HepG2 (cell line): ENCODE results near the gene IL1RL1. TPM values are rescaled to one million over a fixed set of nuclear protein-coding genes. Genes with fewer than 3 reads are reported as not detected.

Experiments used
- ATAC-seq: fragments of 200-7000 bp; cut with Tn5 transposase; 3 replicates; pipeline ENCODE4 v1.9.1; 2020; ENCODE audit warnings: mild to moderate bottlenecking, moderate library complexity
- BruUV-seq: library from RNA; stranded (reverse); fragments of 400-500 nt; replicated peaks from 2 replicates; lab custom pipeline; 2021; lab: Mats Ljungman, UMichigan
- CTCF ChIA-PET: fragments of 300-600 bp; formaldehyde crosslinking; extraction: SDS; loops from one replicate; lab custom pipeline; 2021; ENCODE audit warnings: low total read pairs, inconsistent platforms, low intra/inter-chr PET ratio; lab: Yijun Ruan, JAX
- POLR2A ChIA-PET: fragments of 350-600 bp; sonication (Branson Sonifier 250); formaldehyde crosslinking; loops from one replicate; lab custom pipeline; 2020; ENCODE audit warnings: antibody characterized with exemption, inconsistent platforms; lab: Yijun Ruan, JAX
- DNase-seq: peaks from one replicate; pipeline ENCODE4 v3.0.0-alpha.2; 2015; ENCODE audit warnings: low spot score
- FAIRE-seq: peaks from 3 replicates; lab custom pipeline; 2011; peaks lifted over from hg19 to GRCh38; lab: Jason Lieb, UNC
- H2AFZ ChIP-seq: one replicate; pipeline ENCODE4 v1.6.1; 2011; ENCODE audit warnings: low read length, inconsistent platforms
- H3K27ac ChIP-seq: fragments of 300-600 bp; 3 replicates; pipeline ENCODE4 v1.8.0; 2011; ENCODE audit warnings: mixed run types, mild to moderate bottlenecking, mixed read lengths, low read length, inconsistent platforms; ENCODE audit not compliant: insufficient read depth; ENCODE audit errors: extremely low read length
- H3K27me3 ChIP-seq, 2 experiments: fragments of 200-600 bp in 1 of 2; 2 replicates in 1 of 2; 3 replicates in 1 of 2; pipeline versions ENCODE4 v1.6.0 to v1.8.0; 2011; ENCODE audit warnings: low read length in 2 of 2, mild to moderate bottlenecking in 2 of 2, moderate library complexity in 2 of 2, inconsistent platforms in 1 of 2; ENCODE audit not compliant: insufficient read depth in 2 of 2, control insufficient read depth in 1 of 2
- H3K36me3 ChIP-seq, 2 experiments: fragments of 200-600 bp in 1 of 2; replicated peaks in 1 of 2; 2 replicates in 1 of 2; 3 replicates in 1 of 2; pipeline versions ENCODE4 v1.5.1 to v1.8.0; 2011; ENCODE audit warnings: low read length in 2 of 2, inconsistent platforms in 1 of 2; ENCODE audit not compliant: insufficient read depth in 2 of 2, control insufficient read depth in 1 of 2
- H3K4me1 ChIP-seq: 2 replicates; pipeline ENCODE4 v1.5.1; 2012; ENCODE audit warnings: low read length, inconsistent platforms; ENCODE audit not compliant: insufficient read depth
- H3K4me2 ChIP-seq: 2 replicates; pipeline ENCODE4 v1.6.0; 2011; ENCODE audit warnings: low read depth, low read length, inconsistent platforms
- H3K4me3 ChIP-seq, 3 experiments: fragments of 200-600 bp in 1 of 3; sonication (generic), shearing (Covaris generic) in 1 of 3; replicated peaks in 1 of 3; 2 replicates each; pipeline ENCODE4 v1.5.1; 2011 to 2016; ENCODE audit warnings: low read length in 3 of 3, inconsistent platforms in 2 of 3, low read depth in 2 of 3, mild to moderate bottlenecking in 2 of 3, control low read depth in 1 of 3, mixed read lengths in 1 of 3; ENCODE audit not compliant: insufficient read depth in 1 of 3
- H3K79me2 ChIP-seq: one replicate; pipeline ENCODE4 v1.6.1; 2011; ENCODE audit warnings: low read length, inconsistent platforms; ENCODE audit not compliant: insufficient read depth
- H3K9ac ChIP-seq: 2 replicates; pipeline ENCODE4 v1.6.0; 2011; ENCODE audit warnings: mild to moderate bottlenecking, low read depth, low read length, inconsistent platforms; ENCODE audit not compliant: insufficient read depth
- H3K9me3 ChIP-seq: 2 replicates; pipeline ENCODE4 v1.5.1; 2012; ENCODE audit warnings: mild to moderate bottlenecking, low read length
- H4K20me1 ChIP-seq: 2 replicates; pipeline ENCODE4 v1.6.0; 2011; ENCODE audit warnings: inconsistent platforms, mild to moderate bottlenecking, low read length, moderate library complexity; ENCODE audit not compliant: insufficient read depth
- CENPBD1 ChIP-seq: sonication (generic); formaldehyde crosslinking; IDR thresholded peaks from 2 replicates; pipeline ENCODE4 v1.8.0; 2022; ENCODE audit warnings: missing genetic modification reagents, low read depth, mild to moderate bottlenecking, borderline replicate concordance
- FOXM1 ChIP-seq: sonication (generic); formaldehyde crosslinking; IDR thresholded peaks from 2 replicates; pipeline ENCODE4 v1.5.0; 2020; ENCODE audit warnings: missing genetic modification reagents
- MEIS1 ChIP-seq: sonication (generic); formaldehyde crosslinking; IDR thresholded peaks from 2 replicates; pipeline ENCODE4 v1.9.0; 2021; ENCODE audit warnings: mild to moderate bottlenecking, missing genetic modification reagents, moderate library complexity, borderline replicate concordance
- MIER3 ChIP-seq: IDR thresholded peaks from 2 replicates; pipeline ENCODE4 v1.6.1; 2016; ENCODE audit warnings: missing compliant biosample characterization, borderline replicate concordance
- PAXIP1 ChIP-seq: sonication (generic); formaldehyde crosslinking; conservative IDR thresholded peaks from 2 replicates; pipeline ENCODE4 v1.4.0; 2020; ENCODE audit warnings: mild to moderate bottlenecking, missing genetic modification reagents, moderate library complexity
- RBAK ChIP-seq: sonication (generic); formaldehyde crosslinking; IDR thresholded peaks from 2 replicates; pipeline ENCODE4 v1.5.1; 2020; ENCODE audit warnings: mild to moderate bottlenecking, missing genetic modification reagents
- RBM22 ChIP-seq: fragments of 200-400 bp; formaldehyde crosslinking; optimal IDR thresholded peaks from 2 replicates; pipeline ENCODE3; 2017; ENCODE audit warnings: mild to moderate bottlenecking, low read length, moderate library complexity
- SRF ChIP-seq: IDR thresholded peaks from 2 replicates; pipeline ENCODE4 v1.6.1; 2011; ENCODE audit warnings: mild to moderate bottlenecking, low read depth, low read length, moderate library complexity
- TCF7 ChIP-seq: sonication (generic); IDR thresholded peaks from 2 replicates; pipeline ENCODE4 v1.6.1; 2016; ENCODE audit warnings: antibody characterized with exemption, low read depth
- ZBTB7A ChIP-seq: sonication (generic); formaldehyde crosslinking; IDR thresholded peaks from 2 replicates; pipeline ENCODE4 v1.8.0; 2022; ENCODE audit warnings: mild to moderate bottlenecking, missing genetic modification reagents
- ZNF101 ChIP-seq: sonication (generic); formaldehyde crosslinking; IDR thresholded peaks from 2 replicates; pipeline ENCODE4 v1.4.0; 2020; ENCODE audit warnings: mild to moderate bottlenecking, low read depth, missing genetic modification reagents, borderline replicate concordance
- ZNF205 ChIP-seq: IDR thresholded peaks from 2 replicates; pipeline ENCODE4 v1.6.1; 2018; ENCODE audit warnings: missing biosample characterization, missing genetic modification reagents
- ZNF263 ChIP-seq: sonication (generic); formaldehyde crosslinking; IDR thresholded peaks from 2 replicates; pipeline ENCODE4 v1.4.0; 2020; ENCODE audit warnings: missing genetic modification reagents
- ZNF329 ChIP-seq: sonication (generic); formaldehyde crosslinking; IDR thresholded peaks from 2 replicates; pipeline ENCODE4 v1.9.0; 2021; ENCODE audit warnings: low read depth, mild to moderate bottlenecking, missing genetic modification reagents
- ZNF468 ChIP-seq: sonication (generic); formaldehyde crosslinking; IDR thresholded peaks from 2 replicates; pipeline ENCODE4 v1.8.0; 2022; ENCODE audit warnings: mild to moderate bottlenecking, moderate library complexity, missing genetic modification reagents
- ZNF607 ChIP-seq: sonication (generic); formaldehyde crosslinking; IDR thresholded peaks from 2 replicates; pipeline ENCODE4 v1.5.1; 2020; ENCODE audit warnings: missing genetic modification reagents, mild to moderate bottlenecking, borderline replicate concordance
- ZNF652 ChIP-seq: IDR thresholded peaks from 2 replicates; pipeline ENCODE4 v1.6.1; 2016; ENCODE audit warnings: low read depth, borderline replicate concordance
- WGBS: methylation state at CpG from one replicate; pipeline ENCODE4 v1.1.6; 2017; ENCODE audit warnings: low lambda C conversion rate; 5-methylcytosine and 5-hydroxymethylcytosine counted together
- in situ Hi-C: cut with HindIII; loops from 2 replicates; pipeline ENCODE4 v1.10.0; 2017; ENCODE audit warnings: low pct_unique_long_range_greater_than_20kb; ENCODE audit not compliant: extremely low pct_ligation_motif_present
- intact Hi-C: fragments of 100-400 bp; cut with micrococcal nuclease; formaldehyde crosslinking; loops from one replicate; pipeline ENCODE4 v1.10.0; 2022; ENCODE audit not compliant: unreplicated experiment
- polyA plus RNA-seq, 8 experiments: library from polyadenylated mRNA; depleted of rRNA in 3 of 8; stranded (reverse) in 7 of 8; unstranded in 1 of 8; fragments of >200 nt; fragmentation: Illumina TruSeq in 4 of 8; extraction: Trizol in 4 of 8; gene quantifications; 2 replicates each; pipeline versions ENCODE4 v1.2.1 to v1.2.3, GENCODE V29; 2011 to 2016; ENCODE audit warnings: low read depth in 4 of 8, missing spikeins in 1 of 8, mixed read lengths in 1 of 8; ENCODE audit not compliant: insufficient read depth in 1 of 8
- total RNA-seq, 5 experiments: library from RNA; depleted of rRNA; stranded (reverse); fragments of >200 nt; fragmentation: Illumina TruSeq; extraction: Trizol; gene quantifications; 2 replicates each; pipeline ENCODE4 v1.2.3, GENCODE V29; 2016; ENCODE audit warnings: low read depth in 1 of 5

The IL1RL1 gene
- total and polyA plus RNA-seq, 2 of the 13 experiments (the other 11 are each of a cell fraction or from before 2014, with no cell fraction given) = 0.02 to 0.03 TPM

GRCh38 chr2:102290594-102290993, 20.8 kb upstream of the IL1RL1 start (continued):
- no peak for TF ChIP-seq RBAK (CRISPR knock-in tag)
- TF ChIP-seq TCF7 = no peak
- TF ChIP-seq PAXIP1 = no peak

GRCh38 chr2:102291319-102292075, 19.9 kb upstream of the IL1RL1 start:
- no peak overlapping the region for H2AFZ ChIP-seq
- no peaks in the 10 kb centered on the region for H4K20me1 ChIP-seq
- ATAC-seq (no peak), FAIRE-seq (no peak)
- in situ Hi-C loops (no loop called here), intact Hi-C loops (no loop called here)
- H3K4me3 ChIP-seq = no peak overlapping the region
- H3K4me1 ChIP-seq = no peaks in the 10 kb centered on the region
- H3K4me2 ChIP-seq = no peak overlapping the region
- TF ChIP-seq ZNF263 (CRISPR knock-in tag) = no peak
- TF ChIP-seq ZNF329 = no peak
- no peak for TF ChIP-seq ZBTB7A (CRISPR knock-in tag)
- no peak for TF ChIP-seq MIER3 (CRISPR knock-in tag)
- TF ChIP-seq ZNF652 (CRISPR knock-in tag) = no peak
- TF ChIP-seq ZNF205 (CRISPR knock-in tag) = no peak
- no peak for TF ChIP-seq ZNF607 (CRISPR knock-in tag)
- TF ChIP-seq ZNF468 (CRISPR knock-in tag) = no peak
- TF ChIP-seq ZNF101 (CRISPR knock-in tag) = no peak
- TF ChIP-seq CENPBD1 (CRISPR knock-in tag) = no peak
- TF ChIP-seq RBM22 = no peak
- TF ChIP-seq MEIS1 (CRISPR knock-in tag) = no peak
- TF ChIP-seq FOXM1 = no peak
- TF ChIP-seq SRF = no peak
- TF ChIP-seq, all 625 proteins: peak for 0
- ChIA-PET CTCF (no interaction called here), POLR2A (no interaction called here)
- Histone ChIP-seq H3K9me3 (no peaks in the 10 kb centered on the region), H3K27me3 (peaks cover 0 to 7% of the 10 kb centered on the region in 2 experiments; a peak in 1 of 5 replicates), H3K9ac (no peak overlapping the region), H3K79me2 (no peaks in the 10 kb centered on the region), H3K27ac (no peak overlapping the region), H3K36me3 (no peaks in the 10 kb centered on the region)
- 35% methylated on average over 4 of the region's 4 CpGs for WGBS
- BruUV-seq = no TSS peak
- DNase-seq = no peak
